ENCODE measurements around the gene GALNTL6. TPM values are rescaled to one million over a fixed set of nuclear protein-coding genes. Genes with fewer than 3 reads are reported as not detected.

The GALNTL6 gene
- total RNA-seq, 1 experiment from 2014 or later, result not detected

DNA sequence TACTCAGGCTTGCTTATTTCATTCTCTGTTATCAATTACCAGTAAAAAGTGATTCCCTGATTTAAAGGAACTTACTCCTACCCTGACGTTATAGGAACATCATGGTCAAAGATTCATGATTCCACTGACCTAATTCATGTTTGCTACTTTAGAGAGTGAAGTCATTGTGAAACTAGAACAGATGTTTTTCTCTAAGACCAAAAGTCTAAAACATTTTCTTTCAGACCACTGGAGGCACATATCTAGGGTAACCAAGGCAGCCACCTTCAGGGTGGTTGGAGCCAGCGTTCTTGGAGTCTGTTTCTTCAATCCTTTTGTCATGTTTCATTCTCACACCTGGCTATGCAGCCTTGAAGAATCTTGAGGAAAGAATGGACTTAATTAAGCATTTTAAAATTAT, 77.8 kb downstream of the GALNTL6 start:
- ChIA-PET POLR2A (no interaction called here), CTCF (no interaction called here)
- Mint-ChIP-seq H3K4me3 (ENCODE audit: unreplicated experiment) (no peak overlapping the region), H3K36me3 (ENCODE audit: insufficient read depth, unreplicated experiment) (no peaks in the 10 kb centered on the region), H3K9me3 (ENCODE audit: unreplicated experiment) (no peaks in the 10 kb centered on the region), H3K4me1 (ENCODE audit: insufficient read depth, unreplicated experiment) (no peaks in the 10 kb centered on the region), H3K27ac (ENCODE audit: low read depth, unreplicated experiment) (no peak overlapping the region), H3K27me3 (ENCODE audit: insufficient read depth, unreplicated experiment) (peaks cover 40% of the 10 kb centered on the region)
- DNase-seq (ENCODE audit: unreplicated experiment), result no peak
- no TSS peak for BruUV-seq (replicated peaks)
- intact Hi-C loops (cut with micrococcal nuclease), result no loop called here
- TF ChIP-seq, protein P1, sequence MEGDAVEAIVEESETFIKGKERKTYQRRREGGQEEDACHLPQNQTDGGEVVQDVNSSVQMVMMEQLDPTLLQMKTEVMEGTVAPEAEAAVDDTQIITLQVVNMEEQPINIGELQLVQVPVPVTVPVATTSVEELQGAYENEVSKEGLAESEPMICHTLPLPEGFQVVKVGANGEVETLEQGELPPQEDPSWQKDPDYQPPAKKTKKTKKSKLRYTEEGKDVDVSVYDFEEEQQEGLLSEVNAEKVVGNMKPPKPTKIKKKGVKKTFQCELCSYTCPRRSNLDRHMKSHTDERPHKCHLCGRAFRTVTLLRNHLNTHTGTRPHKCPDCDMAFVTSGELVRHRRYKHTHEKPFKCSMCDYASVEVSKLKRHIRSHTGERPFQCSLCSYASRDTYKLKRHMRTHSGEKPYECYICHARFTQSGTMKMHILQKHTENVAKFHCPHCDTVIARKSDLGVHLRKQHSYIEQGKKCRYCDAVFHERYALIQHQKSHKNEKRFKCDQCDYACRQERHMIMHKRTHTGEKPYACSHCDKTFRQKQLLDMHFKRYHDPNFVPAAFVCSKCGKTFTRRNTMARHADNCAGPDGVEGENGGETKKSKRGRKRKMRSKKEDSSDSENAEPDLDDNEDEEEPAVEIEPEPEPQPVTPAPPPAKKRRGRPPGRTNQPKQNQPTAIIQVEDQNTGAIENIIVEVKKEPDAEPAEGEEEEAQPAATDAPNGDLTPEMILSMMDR (IDR thresholded peaks at IDR 0.05; ENCODE audit: unreplicated experiment), result no peak

DNA sequence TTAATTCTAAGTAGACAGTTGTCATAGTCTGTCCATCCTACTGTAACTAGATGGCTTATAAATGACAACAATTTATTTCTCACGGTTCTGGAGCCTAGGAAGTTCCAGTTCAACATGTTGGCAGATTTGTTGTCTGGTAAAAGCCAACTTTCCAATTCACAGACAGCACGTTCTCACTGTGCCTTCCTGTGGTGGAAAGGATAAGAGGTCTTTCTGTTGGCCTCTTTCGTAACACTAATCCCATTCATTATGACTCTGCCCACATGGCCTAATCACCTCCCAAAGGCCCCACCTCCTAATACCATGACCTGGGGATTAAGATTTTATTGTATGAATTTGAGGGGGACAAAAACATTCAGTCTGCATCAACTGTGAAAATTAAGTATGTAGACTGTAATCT, 83.2 kb downstream of the GALNTL6 start:
- Mint-ChIP-seq H3K4me1 (ENCODE audit: insufficient read depth, unreplicated experiment) (no peaks in the 10 kb centered on the region), H3K27me3 (ENCODE audit: insufficient read depth, unreplicated experiment) (peaks cover 2% of the 10 kb centered on the region), H3K36me3 (ENCODE audit: insufficient read depth, unreplicated experiment) (no peaks in the 10 kb centered on the region), H3K9me3 (ENCODE audit: unreplicated experiment) (no peaks in the 10 kb centered on the region), H3K4me3 (ENCODE audit: unreplicated experiment) (no peak overlapping the region), H3K27ac (ENCODE audit: low read depth, unreplicated experiment) (no peak overlapping the region)
- intact Hi-C loops (cut with micrococcal nuclease), result no loop called here
- no TSS peak for BruUV-seq (replicated peaks)
- POLR2A ChIA-PET, result no interaction called here
- DNase-seq (ENCODE audit: unreplicated experiment), result no peak
- CTCF ChIA-PET, result no interaction called here
- TF ChIP-seq, protein P1 (IDR thresholded peaks at IDR 0.05; ENCODE audit: unreplicated experiment), result no peak

DNA sequence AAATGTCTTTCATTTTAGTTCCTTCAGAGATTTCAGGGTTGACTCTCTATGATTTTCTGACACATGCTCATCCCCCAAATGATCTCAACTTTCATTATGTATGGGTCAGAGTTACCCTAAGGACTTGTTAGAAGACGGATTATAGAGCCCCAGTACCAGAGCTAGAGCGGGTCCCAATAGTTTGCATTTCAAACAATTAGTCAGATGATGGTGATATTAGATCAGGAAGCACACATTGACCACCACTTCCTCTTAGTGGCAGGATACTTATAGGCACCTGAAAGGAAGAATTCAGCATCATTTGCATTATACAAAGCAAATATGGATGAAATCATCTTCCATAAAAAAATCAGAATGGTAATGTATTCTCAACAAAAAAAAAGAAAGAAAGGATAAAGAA, 106.1 kb downstream of the GALNTL6 start:
- no peak for DNase-seq (ENCODE audit: unreplicated experiment)
- ChIA-PET CTCF (no interaction called here), POLR2A (no interaction called here)
- H3K36me3 Mint-ChIP-seq (ENCODE audit: insufficient read depth, unreplicated experiment), result no peaks in the 10 kb centered on the region
- intact Hi-C loops (cut with micrococcal nuclease), result no loop called here
- H3K4me1 Mint-ChIP-seq (ENCODE audit: insufficient read depth, unreplicated experiment), result no peaks in the 10 kb centered on the region
- H3K9me3 Mint-ChIP-seq (ENCODE audit: unreplicated experiment), result no peaks in the 10 kb centered on the region
- TF ChIP-seq, protein P1 (IDR thresholded peaks at IDR 0.05; ENCODE audit: unreplicated experiment), result no peak
- H3K27ac Mint-ChIP-seq (ENCODE audit: low read depth, unreplicated experiment), result no peak overlapping the region
- H3K4me3 Mint-ChIP-seq (ENCODE audit: unreplicated experiment), result no peak overlapping the region
- BruUV-seq (replicated peaks), result no TSS peak
- peaks cover 8% of the 10 kb centered on the region for H3K27me3 Mint-ChIP-seq (ENCODE audit: insufficient read depth, unreplicated experiment)

DNA sequence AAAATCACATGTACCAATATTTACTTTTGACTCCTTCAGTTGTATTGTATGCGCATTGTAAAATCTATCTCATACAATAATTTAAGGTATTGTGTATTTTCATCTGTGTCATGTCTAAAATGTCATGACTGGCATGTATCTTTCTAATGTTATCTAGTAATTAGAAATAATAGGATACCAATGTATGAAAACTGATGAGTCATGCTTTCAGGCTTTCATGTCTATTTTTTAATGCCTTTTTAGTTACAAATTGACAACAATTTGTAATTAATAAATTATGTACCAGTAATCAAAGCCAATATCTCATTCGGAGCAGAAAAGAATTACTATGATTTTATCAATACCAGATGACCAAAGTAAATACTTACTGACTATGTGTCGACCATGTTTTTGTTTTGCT, 107.7 kb downstream of the GALNTL6 start:
- TF ChIP-seq, protein P1 (IDR thresholded peaks at IDR 0.05; ENCODE audit: unreplicated experiment), result no peak
- no peaks in the 10 kb centered on the region for H3K4me1 Mint-ChIP-seq (ENCODE audit: insufficient read depth, unreplicated experiment)
- ChIA-PET CTCF (no interaction called here), POLR2A (no interaction called here)
- intact Hi-C loops (cut with micrococcal nuclease), result no loop called here
- no peaks in the 10 kb centered on the region for H3K36me3 Mint-ChIP-seq (ENCODE audit: insufficient read depth, unreplicated experiment)
- BruUV-seq (replicated peaks), result no TSS peak
- H3K9me3 Mint-ChIP-seq (ENCODE audit: unreplicated experiment), result no peaks in the 10 kb centered on the region
- no peak overlapping the region for H3K4me3 Mint-ChIP-seq (ENCODE audit: unreplicated experiment)
- H3K27ac Mint-ChIP-seq (ENCODE audit: low read depth, unreplicated experiment), result no peak overlapping the region
- DNase-seq (ENCODE audit: unreplicated experiment), result no peak
- peaks cover 22% of the 10 kb centered on the region for H3K27me3 Mint-ChIP-seq (ENCODE audit: insufficient read depth, unreplicated experiment)
